NCI-H345 treated with DMSO at 0.1 percent for 48 hours (cell line): ENCODE measurements around the gene ALCAM.
"Not testable (repeated sequence)": the region's sequence is repeated elsewhere in the genome, so short reads cannot be mapped to it uniquely, and the experiment has no call there.

Source experiments
- DNase-seq: peaks from one replicate; lab custom pipeline; 2025; ENCODE audit not compliant: unreplicated experiment; lab: John Stamatoyannopoulos, UW

The ALCAM gene

GRCh38 chr3:105571005-105571404 is 204.3 kb downstream of the ALCAM start:
- no peak for DNase-seq

GRCh38 chr3:105572501-105572900 is 205.8 kb downstream of the ALCAM start:
- DNase-seq, result no peak

DNA sequence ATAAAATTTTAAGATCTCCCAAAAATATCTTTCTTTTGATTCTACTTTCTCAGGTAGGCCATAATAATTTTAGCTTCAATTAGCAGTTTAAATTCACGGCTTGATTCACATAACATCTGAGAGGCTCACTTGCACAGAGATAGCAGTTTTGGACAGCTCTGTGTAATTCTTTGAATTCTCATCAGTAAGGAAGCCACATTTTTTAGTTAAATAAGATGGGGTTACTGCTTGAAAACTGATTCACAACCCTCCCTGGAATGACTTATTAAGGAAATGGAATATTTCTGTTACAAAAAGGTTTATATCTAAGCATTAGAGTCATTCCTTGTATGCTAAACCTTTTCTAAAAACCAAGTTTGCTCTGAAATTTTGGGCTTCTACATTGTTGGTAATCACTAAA is 212.7 kb downstream of the ALCAM start:
- no peak for DNase-seq

- no peak for DNase-seq
These were observed 213.7 kb downstream of the ALCAM start for GRCh38 chr3:105580296-105580965.

DNA sequence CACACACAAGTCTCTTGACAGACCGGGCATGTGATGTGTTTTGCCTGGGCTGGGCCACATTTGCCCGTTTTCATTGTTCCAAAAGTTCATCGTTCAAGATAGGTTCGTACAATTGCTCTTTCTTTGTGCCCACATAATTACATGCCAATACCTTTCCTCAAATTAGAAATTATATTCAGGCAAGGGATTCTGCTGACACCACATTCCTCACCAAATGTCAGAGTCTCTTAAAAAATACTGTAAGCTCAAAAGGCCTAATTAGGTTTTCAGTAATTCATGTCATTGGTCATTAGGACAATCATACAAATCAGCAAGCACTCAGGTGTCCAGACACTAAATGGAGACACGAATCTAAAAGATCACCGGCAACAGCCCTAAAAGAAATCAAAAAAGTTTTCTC is 215.3 kb downstream of the ALCAM start:
- no peak for DNase-seq

- DNase-seq, result no peak
These were observed 217.5 kb downstream of the ALCAM start for GRCh38 chr3:105584003-105584790.

- DNase-seq, result no peak
These were observed 226.6 kb downstream of the ALCAM start for GRCh38 chr3:105593315-105593714.

DNA sequence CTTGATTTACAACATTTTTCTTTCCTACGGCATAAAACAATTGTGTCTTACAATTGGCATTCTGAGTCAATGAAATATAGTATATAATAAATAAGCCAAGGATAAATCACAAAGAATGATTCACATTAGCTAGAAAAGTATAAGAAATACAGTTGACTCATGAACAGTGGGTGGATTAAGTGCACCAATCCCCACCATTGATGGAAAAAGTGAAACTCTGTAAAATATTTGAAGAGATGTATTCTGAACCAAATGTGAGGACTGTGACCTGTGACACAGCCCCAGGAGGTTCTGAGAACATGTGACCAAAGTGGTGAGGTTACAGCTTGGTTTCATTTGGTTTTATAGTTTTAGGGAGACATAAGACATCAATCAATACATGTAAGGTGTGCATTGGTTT is 227.5 kb downstream of the ALCAM start:
- no peak for DNase-seq

DNA sequence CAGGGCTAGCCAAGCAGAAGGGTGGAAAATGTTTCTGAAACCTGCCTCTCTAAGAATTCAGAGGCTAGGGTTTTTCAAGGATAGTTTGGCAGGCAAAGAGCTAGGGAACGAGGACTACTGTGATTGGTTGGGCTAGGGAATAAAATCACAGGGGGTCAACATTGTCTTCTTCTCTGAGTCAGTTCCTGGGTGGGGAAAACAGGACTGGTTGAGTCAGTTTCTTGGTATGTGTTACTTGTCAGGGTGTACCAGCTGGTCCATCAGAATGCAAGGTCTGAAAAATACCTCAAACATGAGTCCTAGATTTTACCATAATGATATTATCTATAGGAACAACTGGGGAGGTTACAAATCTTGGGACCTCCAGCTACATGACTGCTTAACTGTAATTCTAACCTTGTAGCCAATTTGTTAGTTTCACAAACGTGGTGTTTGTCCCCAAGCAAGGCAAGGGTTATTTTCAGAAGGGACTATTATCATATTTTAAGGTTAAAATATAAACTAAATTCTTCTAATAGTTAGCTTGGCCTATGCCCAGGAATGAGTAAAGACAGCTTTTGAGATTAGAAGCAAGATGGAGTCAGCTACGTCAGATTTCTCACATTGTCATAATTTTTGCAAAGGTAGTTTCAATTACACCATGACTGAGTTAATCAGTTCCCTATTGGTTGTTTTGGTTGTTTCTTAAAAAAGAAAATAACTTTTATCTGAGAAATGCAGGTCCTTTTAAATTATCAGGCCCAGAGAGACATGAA is 231.5 kb downstream of the ALCAM start:
- DNase-seq, result no peak

DNA sequence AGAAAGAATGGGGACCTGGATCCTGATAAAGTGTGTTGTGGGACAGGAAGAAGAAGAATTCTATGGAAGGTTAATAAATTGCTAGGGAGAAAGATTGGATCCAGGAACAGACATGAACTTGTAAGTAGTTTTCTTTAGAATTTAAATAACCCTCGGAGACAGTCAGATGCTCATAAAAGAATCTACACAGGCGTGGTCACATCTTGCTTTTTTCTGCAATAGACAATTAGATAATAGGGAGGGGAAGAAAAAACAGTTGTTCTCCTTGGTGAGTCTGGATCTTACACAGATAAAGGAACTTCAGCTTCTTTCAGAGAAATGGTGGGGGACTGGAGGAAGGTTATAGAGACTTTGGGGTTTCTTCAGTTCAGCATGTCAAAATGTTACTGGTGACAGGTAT is 232.6 kb downstream of the ALCAM start:
- no peak for DNase-seq

- not testable (repeated sequence) for DNase-seq
These were observed 235.0 kb downstream of the ALCAM start for GRCh38 chr3:105601756-105602155.

DNA sequence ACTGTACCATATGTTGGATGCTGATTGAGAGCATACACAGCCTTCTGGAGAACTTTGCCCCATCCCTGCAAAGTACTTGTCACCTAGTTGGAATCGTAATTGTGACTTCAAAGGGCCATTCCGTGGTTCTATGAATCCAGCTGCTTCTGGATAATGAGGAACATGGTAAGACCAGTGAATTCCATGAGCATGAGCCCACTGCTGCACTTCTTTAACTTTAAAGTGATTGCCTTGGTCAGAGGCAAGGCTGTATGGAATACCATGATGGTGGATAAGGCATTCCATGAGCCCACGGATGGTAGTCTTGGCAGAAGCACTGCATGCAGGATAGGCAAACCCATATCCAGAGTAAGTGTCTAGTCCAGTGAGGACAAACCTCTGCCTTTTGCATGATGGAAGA is 235.6 kb downstream of the ALCAM start:
- DNase-seq, result not testable (repeated sequence)

DNA sequence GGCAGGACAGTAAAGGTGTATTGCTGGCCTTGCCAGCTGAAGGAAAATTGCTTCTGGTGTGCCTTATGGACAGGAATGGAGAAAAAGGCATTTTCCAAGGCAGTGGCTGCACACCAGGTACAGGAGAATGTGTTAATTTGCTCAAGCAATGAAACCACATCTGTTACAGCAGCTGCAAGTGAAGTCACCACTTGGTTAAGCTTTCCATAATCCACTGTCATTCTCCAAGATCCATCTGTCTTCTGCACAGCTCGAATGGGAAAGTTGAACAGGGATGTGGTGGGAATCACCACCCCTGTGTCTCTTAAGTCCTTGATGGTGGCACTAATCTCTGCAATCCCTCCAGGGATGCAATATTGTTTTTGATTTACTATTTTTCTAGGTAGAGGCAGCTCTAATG is 236.8 kb downstream of the ALCAM start:
- not testable (repeated sequence) for DNase-seq

DNA sequence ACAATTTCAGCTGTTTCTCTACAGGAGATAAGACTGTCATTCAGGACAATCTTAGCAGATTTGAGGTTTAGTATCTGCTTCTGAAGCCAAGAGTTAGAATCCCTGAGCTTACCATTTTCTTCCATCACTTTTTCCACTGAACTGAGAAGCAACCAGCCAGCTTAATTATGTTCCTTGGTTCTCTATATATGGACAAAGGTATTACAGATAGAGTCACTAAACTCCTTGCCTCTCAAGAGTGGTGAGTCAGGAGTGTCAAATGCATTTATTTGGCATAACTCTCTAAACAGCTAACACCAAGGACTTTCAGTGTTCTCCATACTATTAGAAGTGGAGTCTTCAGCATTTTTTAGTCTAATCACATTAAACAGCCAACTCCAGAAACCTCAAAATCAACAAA is 239.3 kb downstream of the ALCAM start:
- no peak for DNase-seq

DNA sequence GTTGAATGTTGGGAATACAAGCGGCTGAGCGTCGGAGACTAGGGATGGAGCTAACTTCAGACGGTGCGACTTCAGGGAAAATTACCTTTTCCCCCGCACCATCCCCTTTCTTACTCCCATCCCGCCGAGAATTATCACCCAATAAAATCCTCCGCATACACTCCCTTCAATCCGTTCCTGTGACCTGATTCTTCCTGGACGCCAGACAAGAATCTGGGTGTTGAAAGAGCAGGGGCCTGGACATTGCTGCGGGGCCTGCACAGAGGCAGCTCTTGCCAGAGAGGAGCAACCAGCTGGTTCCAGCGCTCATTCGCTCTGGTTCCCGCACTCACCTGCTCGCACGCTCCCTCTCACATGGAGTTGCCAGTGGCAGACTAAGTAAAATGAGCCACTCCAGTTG is 241.9 kb downstream of the ALCAM start:
- DNase-seq, result no peak

- DNase-seq, result no peak
These were observed 243.8 kb downstream of the ALCAM start for GRCh38 chr3:105610473-105610872.

- DNase-seq, result peak; percentile 7
These were observed 244.8 kb downstream of the ALCAM start for GRCh38 chr3:105611304-105612192.

DNA sequence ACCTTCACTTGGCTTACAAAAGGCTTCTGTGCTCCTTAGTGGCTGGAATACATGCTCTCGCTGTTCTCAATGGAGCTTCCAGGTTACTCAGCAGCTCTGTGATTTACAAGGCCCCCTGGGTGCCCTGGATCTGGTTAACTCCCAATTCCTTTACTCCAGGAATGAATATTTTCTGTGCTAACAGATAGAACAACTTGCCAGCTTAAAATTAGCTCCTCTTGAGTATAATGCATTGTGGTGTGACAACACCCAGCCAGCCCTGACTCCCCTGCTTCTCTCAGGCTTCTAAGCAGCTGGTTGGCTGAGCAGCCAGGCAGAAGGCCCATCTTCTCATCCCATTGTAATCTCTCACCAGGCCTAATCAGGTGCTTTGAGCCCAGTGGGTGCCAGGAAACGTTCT is 246.4 kb downstream of the ALCAM start:
- DNase-seq, result peak; percentile 27

GRCh38 chr3:105614288-105615030 is 247.8 kb downstream of the ALCAM start:
- no peak for DNase-seq

GRCh38 chr3:105615814-105616213 is 249.1 kb downstream of the ALCAM start:
- DNase-seq, result no peak
